SKM-1 treated with dmso at 0.1 percent for 144 hours (cell line): Measurements from ENCODE around the gene CACNA2D3.
A peak's percentile ranks its signal among the peaks of the same experiment; 100 is the strongest.

Experiments
- DNase-seq: peaks from one replicate; lab custom pipeline; 2025; ENCODE audit not compliant: unreplicated experiment; lab: John Stamatoyannopoulos, UW

The CACNA2D3 gene

GRCh38 chr3:54939557-54940300 is 817.4 kb downstream of the CACNA2D3 start:
- no peak for DNase-seq

GRCh38 chr3:54940971-54941370 is 818.6 kb downstream of the CACNA2D3 start:
- DNase-seq = no peak

- no peak for DNase-seq
These were observed 819.5 kb downstream of the CACNA2D3 start for GRCh38 chr3:54941690-54942362.

- no peak for DNase-seq
These were observed 827.2 kb downstream of the CACNA2D3 start for GRCh38 chr3:54949491-54950044.

GRCh38 chr3:54950391-54951003 is 828.1 kb downstream of the CACNA2D3 start:
- no peak for DNase-seq

GRCh38 chr3:54951405-54951804 is 829.1 kb downstream of the CACNA2D3 start:
- DNase-seq = peak; percentile 40

GRCh38 chr3:54954022-54954421 is 831.7 kb downstream of the CACNA2D3 start:
- DNase-seq = no peak

- DNase-seq = no peak
These were observed 832.2 kb downstream of the CACNA2D3 start for GRCh38 chr3:54954521-54954920.

- DNase-seq = no peak
These were observed 833.1 kb downstream of the CACNA2D3 start for GRCh38 chr3:54955496-54955895.

- DNase-seq = no peak
These were observed 833.6 kb downstream of the CACNA2D3 start for GRCh38 chr3:54955941-54956340.

- DNase-seq = no peak
These were observed 835.4 kb downstream of the CACNA2D3 start for GRCh38 chr3:54957711-54958110.

GRCh38 chr3:54960082-54960481 is 837.7 kb downstream of the CACNA2D3 start:
- no peak for DNase-seq

- no peak for DNase-seq
These were observed 838.3 kb downstream of the CACNA2D3 start for GRCh38 chr3:54960701-54961100.

- DNase-seq = no peak
These were observed 839.8 kb downstream of the CACNA2D3 start for GRCh38 chr3:54962200-54962599.

- peak; percentile 82 for DNase-seq
These were observed 841.3 kb downstream of the CACNA2D3 start for GRCh38 chr3:54963641-54964040.

- no peak for DNase-seq
These were observed 841.7 kb downstream of the CACNA2D3 start for GRCh38 chr3:54964081-54964480.

- no peak for DNase-seq
These were observed 843.4 kb downstream of the CACNA2D3 start for GRCh38 chr3:54965746-54966145.

- DNase-seq = no peak
These were observed 844.6 kb downstream of the CACNA2D3 start for GRCh38 chr3:54966979-54967378.

GRCh38 chr3:54967731-54968161 is 845.4 kb downstream of the CACNA2D3 start:
- DNase-seq = peak; percentile 89

GRCh38 chr3:54968546-54969172 is 846.3 kb downstream of the CACNA2D3 start:
- no peak for DNase-seq

- DNase-seq = no peak
These were observed 847.3 kb downstream of the CACNA2D3 start for GRCh38 chr3:54969652-54970051.
